GM12892 (cell line): Measurements from ENCODE around the gene TEX36.

ENCODE experiments used
- POLR2A ChIP-seq: IDR thresholded peaks from 2 replicates; pipeline ENCODE4 v1.6.1; 2011; ENCODE audit warnings: low read depth, low read length, control low read depth
- POLR2AphosphoS5 ChIP-seq: IDR thresholded peaks from 2 replicates; pipeline ENCODE4 v1.6.1; 2011; ENCODE audit warnings: low read depth, low read length, control low read depth
- TAF1 ChIP-seq: IDR thresholded peaks from 2 replicates; pipeline ENCODE4 v1.6.1; 2011; ENCODE audit warnings: low read depth, mild to moderate bottlenecking, control low read depth, low read length, borderline replicate concordance

DNA sequence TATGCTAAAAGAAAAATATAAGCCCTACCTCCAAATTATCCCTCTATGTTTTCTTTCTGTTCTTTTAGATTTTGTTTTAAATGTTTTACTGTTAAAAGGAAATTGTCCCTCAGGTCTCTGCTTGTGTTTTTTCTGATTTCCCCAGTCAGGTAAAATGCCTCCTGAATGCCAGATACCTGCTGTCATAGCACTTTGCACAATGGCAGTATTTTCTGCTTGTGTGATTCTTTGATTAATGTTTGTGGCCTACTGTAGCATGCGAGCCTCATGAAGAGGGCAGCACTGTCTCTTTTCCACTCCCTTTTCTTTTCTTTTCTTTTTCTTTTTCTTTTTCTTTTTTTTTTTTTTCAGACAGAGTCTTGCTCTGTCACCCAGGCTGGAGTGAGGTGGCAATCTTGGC lies 71.2 kb downstream of the TEX36 start:
- no peak for TF ChIP-seq POLR2AphosphoS5
- TF ChIP-seq POLR2A = no peak
- TF ChIP-seq TAF1 = no peak
